K562 (cell line): Measurements from ENCODE around the gene RACK1. TPM values are rescaled to one million over a fixed set of nuclear protein-coding genes. Genes with fewer than 3 reads are reported as not detected.
A peak's percentile ranks its signal among the peaks of the same experiment; 100 is the strongest.

Source experiments
- CREB1 ChIP-seq, 2 experiments: sonication (generic) in 1 of 2; formaldehyde crosslinking in 1 of 2; IDR thresholded peaks; 2 replicates each; pipeline versions ENCODE4 v1.6.1 to v1.8.0; 2012 to 2022; ENCODE audit warnings: inconsistent platforms in 1 of 2, mild to moderate bottlenecking in 1 of 2, missing genetic modification reagents in 1 of 2, moderate library complexity in 1 of 2
- E2F3 ChIP-seq: fragments of 250-450 bp; sonication (Bioruptor Pico); IDR thresholded peaks from 2 replicates; pipeline ENCODE4 v1.4.0; 2020; ENCODE audit warnings: mild to moderate bottlenecking
- ETV6 ChIP-seq, 3 experiments: fragments of 150-350 bp in 1 of 3; sonication (generic) in 1 of 3; formaldehyde crosslinking in 1 of 3; IDR thresholded peaks; 2 replicates each; pipeline versions ENCODE4 v1.6.1 to v1.8.0; 2014 to 2022; ENCODE audit warnings: borderline replicate concordance in 2 of 3, low read depth in 2 of 3, antibody characterized with exemption in 1 of 3, low read length in 1 of 3, mild to moderate bottlenecking in 1 of 3, missing genetic modification reagents in 1 of 3
- FOXM1 ChIP-seq, 2 experiments: fragments of 450-650 bp in 1 of 2; sonication (generic) in 1 of 2; formaldehyde crosslinking in 1 of 2; IDR thresholded peaks; 2 replicates each; pipeline versions ENCODE4 v1.6.1 to v1.9.0; 2017 to 2022; ENCODE audit warnings: low read depth in 2 of 2, mild to moderate bottlenecking in 2 of 2, missing genetic modification reagents in 1 of 2, moderate library complexity in 1 of 2
- HIVEP1 ChIP-seq: fragments of 250-450 bp; sonication (Bioruptor Pico); IDR thresholded peaks from 2 replicates; pipeline ENCODE4 v1.4.0; 2020; ENCODE audit warnings: mild to moderate bottlenecking
- HLTF ChIP-seq: fragments of 450-650 bp; IDR thresholded peaks from 2 replicates; pipeline ENCODE4 v1.6.1; 2016
- HOXB6 ChIP-seq: fragments of 250-450 bp; sonication (Bioruptor Pico); IDR thresholded peaks from 2 replicates; pipeline ENCODE4 v1.5.1; 2022; ENCODE audit warnings: mild to moderate bottlenecking, borderline replicate concordance
- MAFF ChIP-seq: IDR thresholded peaks from 2 replicates; pipeline ENCODE4 v1.6.1; 2012; ENCODE audit warnings: low read length, improper control_type of control experiment
- NR2C2 ChIP-seq, 2 experiments: fragments of 200-800 bp in 1 of 2; sonication (Bioruptor generic) in 1 of 2; sonication (generic) in 1 of 2; formaldehyde crosslinking in 1 of 2; IDR thresholded peaks; 2 replicates each; pipeline versions ENCODE4 v1.6.1 to v1.8.0; 2016 to 2022; ENCODE audit warnings: mild to moderate bottlenecking in 1 of 2, missing compliant biosample characterization in 1 of 2, missing genetic modification characterization in 1 of 2, missing genetic modification reagents in 1 of 2
- PCBP1 ChIP-seq: fragments of 200-400 bp; formaldehyde crosslinking; IDR thresholded peaks from 2 replicates; pipeline ENCODE4 v1.6.1; 2018; ENCODE audit warnings: mild to moderate bottlenecking, low read depth, low read length; ENCODE audit not compliant: poor library complexity, severe bottlenecking
- POLR2A ChIP-seq: fragments of 450-650 bp; conservative IDR thresholded peaks from 2 replicates; pipeline ENCODE4 v1.6.1; 2016
- RAD21 ChIP-seq, 2 experiments: fragments of 250-450 bp in 1 of 2; fragments of 450-650 bp in 1 of 2; sonication (Bioruptor Pico) in 1 of 2; formaldehyde crosslinking in 1 of 2; IDR thresholded peaks in 1 of 2; conservative IDR thresholded peaks in 1 of 2; 2 replicates each; pipeline versions ENCODE4 v1.4.0 to v1.8.0; 2020 to 2022; ENCODE audit warnings: mild to moderate bottlenecking in 2 of 2, moderate library complexity in 1 of 2
- TCF15 ChIP-seq: fragments of 250-450 bp; sonication (Bioruptor Pico); IDR thresholded peaks from 2 replicates; pipeline ENCODE4 v1.8.0; 2022; ENCODE audit warnings: moderate library complexity, mild to moderate bottlenecking, inconsistent platforms
- TFAP4 ChIP-seq: sonication (generic); formaldehyde crosslinking; IDR thresholded peaks from 2 replicates; pipeline ENCODE4 v1.8.0; 2022; ENCODE audit warnings: missing genetic modification reagents, mild to moderate bottlenecking, moderate library complexity, borderline replicate concordance
- ZBTB11 ChIP-seq, 3 experiments: fragments of 200-800 bp in 1 of 3; fragments of 250-450 bp in 1 of 3; fragments of 450-650 bp in 1 of 3; sonication (Bioruptor Pico) in 1 of 3; sonication (Bioruptor generic) in 1 of 3; formaldehyde crosslinking in 1 of 3; IDR thresholded peaks; 2 replicates each; pipeline versions ENCODE4 v1.6.1 to v1.8.0; 2016 to 2022; ENCODE audit warnings: mild to moderate bottlenecking in 2 of 3, missing genetic modification characterization in 2 of 3, missing compliant biosample characterization in 1 of 3, moderate library complexity in 1 of 3
- ZBTB43 ChIP-seq: sonication (generic); formaldehyde crosslinking; IDR thresholded peaks from 2 replicates; pipeline ENCODE4 v1.8.0; 2023; ENCODE audit warnings: mild to moderate bottlenecking, missing genetic modification reagents
- ZNF174 ChIP-seq: fragments of 250-450 bp; sonication (Bioruptor Pico); IDR thresholded peaks from 2 replicates; pipeline ENCODE4 v1.4.0; 2020; ENCODE audit warnings: mild to moderate bottlenecking
- polyA plus RNA-seq, 8 experiments: library from polyadenylated mRNA; depleted of rRNA in 4 of 8; stranded (reverse) in 5 of 8; unstranded in 3 of 8; fragments of >200 nt; fragmentation: Nextera tagmentation in 2 of 8; fragmentation: Illumina TruSeq in 1 of 8; extraction: Ambion mirVana in 2 of 8; extraction: Trizol in 1 of 8; gene quantifications; 2 replicates each; pipeline versions ENCODE4 v1.2.1 to v1.2.3, GENCODE V29; 2011 to 2014; ENCODE audit warnings: inconsistent platforms in 1 of 8, missing spikeins in 1 of 8
- total RNA-seq, 7 experiments: library from RNA; depleted of rRNA in 6 of 7; stranded (reverse); fragments of >200 nt in 6 of 7; fragmentation: Illumina TruSeq in 2 of 7; extraction: Trizol in 2 of 7; gene quantifications; 2 replicates each; pipeline versions ENCODE4 v1.2.1 to v1.2.3, GENCODE V29; 2011 to 2021; ENCODE audit warnings: low replicate concordance in 1 of 7

The RACK1 gene
- total and polyA plus RNA-seq, 9 of the 15 experiments (the other 6 are each of a cell fraction or from before 2014, with no cell fraction given) = 2,303 to 5,311 (median 3,833) TPM

- TF ChIP-seq ZBTB11 (CRISPR knock-in tag; IDR thresholded peaks at IDR 0.05) (peak in 1 of 3 experiments; percentile 75; a peak in 2 of 6 replicates), HIVEP1 (CRISPR knock-in tag) (no peak), RAD21 (CRISPR knock-in tag; conservative IDR thresholded peaks at IDR 0.05 in 1 of 2, IDR thresholded peaks at IDR 0.05 in 1 of 2) (peak in 1 of 2 experiments; percentile 17; a peak in 2 of 4 replicates), ETV6 (IDR thresholded peaks at IDR 0.05; ENCODE audit: borderline replicate concordance in 1 of 2, low read depth in 2 of 2, low read length in 1 of 2) (peak; percentile 90 to 93), ETV6 (CRISPR knock-in tag; IDR thresholded peaks at IDR 0.05; ENCODE audit: borderline replicate concordance) (no peak), NR2C2 (CRISPR knock-in tag; IDR thresholded peaks at IDR 0.05) (0 out of 2 replicates have a peak, but pooled peaks have one; percentile 10), NR2C2 (tag; IDR thresholded peaks at IDR 0.05) (peak; percentile 90), POLR2A (peak; percentile 74), MAFF (no peak), HLTF (0 out of 2 replicates have a peak, but pooled peaks have one; percentile 60), CREB1 (IDR thresholded peaks at IDR 0.05) (0 out of 2 replicates have a peak, but pooled peaks have one; percentile 26), CREB1 (CRISPR knock-in tag; IDR thresholded peaks at IDR 0.05) (peak; percentile 78), E2F3 (CRISPR knock-in tag) (peak; percentile 45; the same call in 1 of the 2 replicates), TFAP4 (peak; percentile 82), TCF15 (CRISPR knock-in tag) (peak; percentile 79; the same call in 1 of the 2 replicates), ZBTB43 (CRISPR knock-in tag) (no peak), FOXM1 (IDR thresholded peaks at IDR 0.05; ENCODE audit: low read depth) (0 out of 2 replicates have a peak, but pooled peaks have one; percentile 38), FOXM1 (CRISPR knock-in tag; IDR thresholded peaks at IDR 0.05; ENCODE audit: low read depth) (no peak), ZNF174 (CRISPR knock-in tag) (no peak), HOXB6 (CRISPR knock-in tag) (no peak), PCBP1 (peak; percentile 22)
These were observed 52.0 kb downstream of the RACK1 start (continued) for GRCh38 chr5:181191526-181192336.
